Astrocyte of the hippocampus (primary cell): ENCODE measurements around the gene KRT1.

ENCODE experiments used
- DNase-seq: peaks from one replicate; pipeline ENCODE4 v3.0.0; 2011; ENCODE audit warnings: low read depth, low spot score

KRT1 gene

DNA sequence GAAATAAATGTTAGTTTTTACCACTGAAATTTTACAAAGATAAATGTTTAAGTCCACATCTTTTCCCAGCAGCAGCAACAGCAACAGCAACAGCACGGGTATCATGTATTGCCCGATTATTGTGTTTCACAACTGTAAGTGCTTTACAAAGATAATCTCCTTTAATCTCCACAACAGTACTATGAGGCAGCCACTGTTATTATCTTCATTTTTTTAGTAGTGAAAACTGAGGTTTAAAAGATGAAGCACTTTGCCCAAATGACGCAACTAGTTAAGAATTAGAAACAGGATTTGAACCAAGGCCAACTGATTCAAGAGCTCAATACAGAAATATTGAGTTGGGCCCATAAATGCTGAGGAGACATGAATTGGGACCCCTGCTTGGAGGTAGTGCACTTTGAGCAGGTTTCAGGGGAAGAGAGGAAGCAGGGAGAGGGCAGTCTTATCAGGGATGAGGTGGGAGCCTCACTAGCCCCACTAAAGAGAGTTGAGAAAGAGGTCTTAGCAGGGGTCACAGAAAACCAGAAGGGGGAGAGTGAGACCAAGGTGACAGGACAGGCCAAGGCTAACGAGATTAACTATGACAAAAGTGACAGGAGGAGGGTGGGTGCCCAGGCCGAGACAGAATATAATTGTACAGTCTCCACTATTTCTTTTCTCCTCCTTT lies 43.5 kb downstream of the KRT1 start:
- DNase-seq: no peak

DNA sequence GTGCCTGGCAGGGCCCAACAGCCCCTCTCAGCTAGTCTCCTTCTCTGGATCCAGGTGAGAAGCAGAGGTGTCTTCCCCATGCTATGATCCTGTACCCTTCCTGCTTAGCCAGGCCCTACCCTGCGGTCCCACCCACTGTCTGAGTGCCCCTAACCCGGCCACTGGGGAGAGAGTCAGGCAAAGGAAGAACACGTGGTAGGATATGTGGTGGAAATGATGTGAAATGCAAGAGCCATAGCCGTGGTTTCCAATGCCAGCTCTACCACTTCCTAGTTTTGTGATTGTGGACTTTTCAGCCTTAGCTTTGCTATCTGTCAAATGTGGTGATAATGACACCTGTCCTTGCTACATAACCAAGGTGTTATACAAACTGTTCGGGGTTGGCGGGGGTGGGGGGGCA lies 44.0 kb downstream of the KRT1 start:
- no peak for DNase-seq

DNA sequence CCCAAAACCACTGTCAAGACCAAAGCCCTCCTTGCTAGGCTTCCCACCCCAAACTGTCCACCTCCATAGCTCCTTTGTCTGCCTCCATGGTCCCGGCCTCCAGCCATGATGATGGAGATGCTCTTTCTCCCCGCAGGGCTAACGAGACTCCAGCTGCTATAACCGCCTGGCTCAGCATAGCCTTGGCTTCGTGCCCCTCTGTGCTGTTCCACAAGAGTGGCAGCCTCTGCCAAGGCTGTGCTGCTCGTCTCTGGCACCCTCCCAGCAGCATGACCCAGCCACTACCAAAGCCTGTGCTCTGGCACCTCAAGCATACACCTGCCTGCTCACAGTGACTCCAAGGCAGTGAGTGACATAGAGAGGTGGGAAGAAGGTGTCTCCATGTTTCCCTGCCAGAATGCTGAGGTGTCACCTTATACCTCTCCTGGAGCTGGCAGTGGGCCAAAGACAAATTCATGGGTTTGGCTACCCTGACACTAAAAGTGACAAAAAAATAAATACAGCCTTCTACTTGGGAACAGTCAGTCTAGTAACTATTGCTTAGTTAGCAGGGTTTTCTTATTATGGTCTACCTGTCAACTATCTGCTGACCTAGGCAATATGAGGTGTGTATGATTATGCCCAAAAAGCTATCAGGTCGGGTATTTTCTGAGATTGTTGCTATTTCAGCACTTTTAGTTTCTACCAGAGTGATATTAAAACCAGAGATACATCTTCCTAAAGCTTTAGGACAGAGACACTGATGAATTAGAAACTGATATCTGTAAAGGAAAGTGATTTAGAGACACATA lies 45.7 kb downstream of the KRT1 start:
- DNase-seq: no peak

DNA sequence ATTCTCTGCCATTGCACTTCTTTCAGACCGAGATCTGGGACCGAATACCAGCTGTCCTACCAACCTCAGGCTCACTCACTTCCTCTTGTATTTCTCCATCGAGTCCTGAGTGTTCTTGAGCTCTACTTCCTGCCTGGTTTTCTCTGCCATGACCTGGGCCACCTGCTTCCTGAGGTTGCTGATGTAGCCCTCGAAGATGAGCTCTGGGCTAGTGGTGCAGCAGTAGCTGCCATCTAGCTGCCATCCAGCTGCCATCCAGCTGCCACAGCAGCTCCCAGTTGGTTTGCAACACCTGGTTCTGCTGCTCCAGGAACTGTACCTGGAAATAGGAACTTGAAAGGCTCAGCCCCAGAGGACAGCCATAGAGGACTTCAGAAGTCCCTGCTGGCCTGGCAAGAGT lies 46.8 kb downstream of the KRT1 start:
- no peak for DNase-seq

DNA sequence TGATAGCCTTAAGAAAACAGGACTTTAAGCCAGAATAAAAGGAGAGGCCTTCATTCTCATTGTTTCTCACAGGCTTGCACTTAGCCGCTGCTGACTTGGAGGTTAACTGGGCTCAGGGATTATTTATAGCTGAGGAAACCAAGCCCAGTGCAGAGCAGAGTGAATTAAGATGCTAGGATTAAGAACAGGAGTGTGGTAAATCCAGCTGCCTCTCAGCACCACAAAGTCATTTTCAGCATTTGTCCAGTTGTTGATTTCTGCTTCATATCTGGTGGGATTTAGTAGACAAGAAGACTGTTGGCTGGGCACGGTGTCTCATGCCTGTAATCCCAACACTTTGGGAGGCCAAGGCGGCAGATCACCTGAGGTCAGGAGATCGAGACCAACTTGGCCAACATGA lies 47.6 kb downstream of the KRT1 start:
- no peak for DNase-seq

DNA sequence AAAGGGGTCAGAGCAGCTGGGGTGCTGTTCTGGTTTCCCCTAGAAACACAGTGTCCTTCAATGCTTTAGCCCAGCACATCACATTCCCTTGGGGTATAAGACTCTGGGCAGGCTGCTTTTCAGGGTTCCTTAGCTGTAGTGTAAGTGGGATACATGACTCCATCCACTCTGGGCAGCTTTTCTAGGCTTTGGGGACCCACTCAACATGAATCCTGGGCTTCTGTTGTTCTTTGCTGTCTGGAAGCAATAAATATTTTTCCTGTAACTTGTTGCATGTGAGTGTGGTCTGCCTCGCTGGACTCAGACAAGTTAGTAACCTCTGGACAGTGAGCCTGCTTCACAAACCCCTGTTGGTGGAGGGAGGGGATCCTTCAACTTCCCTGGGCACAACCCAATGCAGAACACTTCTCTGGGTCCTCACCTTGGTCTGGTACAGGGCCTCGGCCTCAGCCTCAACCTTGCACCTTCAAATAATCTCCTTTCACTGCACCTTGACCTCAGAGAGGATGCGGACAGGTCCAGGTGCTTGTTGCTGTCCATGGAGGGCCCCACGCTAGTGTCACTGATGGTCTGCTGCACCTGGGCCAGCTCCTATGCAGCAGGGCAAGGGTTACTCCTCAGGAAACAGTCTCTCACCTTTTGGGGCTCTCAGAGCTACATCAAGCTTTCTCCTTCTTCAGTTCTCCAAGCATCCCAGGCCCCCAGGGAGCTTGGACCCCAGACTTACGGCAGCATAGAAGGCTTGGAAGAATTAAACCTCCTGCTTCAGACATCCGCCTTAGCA lies 48.3 kb downstream of the KRT1 start:
- no peak for DNase-seq

DNA sequence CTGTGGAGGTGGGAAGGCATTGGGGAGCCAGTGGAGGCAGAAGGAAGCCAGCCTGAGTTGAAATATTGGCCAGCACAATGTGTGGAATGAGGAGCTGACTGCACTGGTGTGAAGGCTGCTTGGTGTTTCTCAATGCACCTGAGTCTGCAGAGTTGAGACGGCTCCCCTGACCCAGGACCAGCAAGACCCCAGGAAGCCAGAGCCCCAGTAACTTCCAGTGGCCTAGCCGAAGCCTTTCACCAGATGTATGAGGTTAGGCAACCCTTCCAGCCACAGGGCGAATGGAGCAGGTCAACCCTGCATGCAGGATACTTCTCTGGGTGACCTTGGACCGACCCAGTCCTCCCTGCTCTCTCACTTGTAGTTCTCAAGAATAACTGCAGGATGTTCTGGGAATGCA lies 48.9 kb downstream of the KRT1 start:
- DNase-seq: no peak

DNA sequence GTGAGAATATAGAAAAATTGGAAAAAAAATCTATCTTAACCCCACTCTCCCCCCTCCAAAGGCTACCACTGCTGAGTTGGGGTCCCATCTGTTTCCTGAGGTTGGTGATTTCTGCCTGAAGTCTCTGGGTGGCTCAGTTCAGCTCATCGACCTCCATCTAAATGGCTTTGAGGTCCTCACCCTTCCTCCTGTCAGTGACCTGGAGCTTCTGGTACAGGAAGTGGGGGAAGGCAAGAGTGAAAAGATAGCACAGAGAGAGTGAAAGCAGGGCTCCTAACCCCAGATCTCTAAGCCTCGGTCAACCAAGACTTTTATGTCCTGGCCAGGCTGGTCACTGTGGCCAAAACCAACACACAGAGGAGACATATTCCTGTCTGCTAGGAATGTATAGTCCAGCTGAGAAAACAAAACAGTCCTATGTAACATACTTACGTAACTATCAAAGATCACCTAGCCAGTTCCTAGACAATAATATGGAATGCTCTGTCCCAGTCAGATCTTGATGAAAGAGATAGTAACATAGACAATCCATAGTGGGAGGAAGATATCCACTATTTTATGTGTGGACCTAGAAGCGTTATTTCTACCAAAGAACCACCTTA lies 49.5 kb downstream of the KRT1 start:
- DNase-seq: no peak

DNA sequence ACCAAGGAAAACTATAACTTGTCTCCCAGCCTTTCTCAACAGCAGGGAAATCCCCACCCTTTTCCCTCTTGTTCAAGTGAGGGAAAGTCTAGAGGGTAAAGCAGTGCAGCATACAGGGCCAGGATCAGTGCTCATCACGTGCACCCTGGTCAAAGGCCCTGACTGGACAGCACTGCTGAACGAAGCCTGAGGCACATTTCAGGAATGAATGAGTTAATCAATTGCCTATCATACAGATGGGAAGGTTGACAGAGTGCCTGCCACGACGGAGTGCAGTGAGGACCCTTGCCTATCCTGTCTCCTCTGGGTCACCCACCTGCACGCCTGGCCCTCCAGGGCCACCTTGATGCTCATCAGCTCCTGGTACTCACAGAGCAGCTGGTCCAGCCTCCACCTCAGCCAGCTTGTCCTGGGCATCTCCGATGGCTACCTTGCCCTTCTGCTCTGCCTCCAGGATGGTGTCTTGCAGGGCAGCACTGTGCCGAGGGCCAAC lies 50.2 kb downstream of the KRT1 start:
- no peak for DNase-seq

DNA sequence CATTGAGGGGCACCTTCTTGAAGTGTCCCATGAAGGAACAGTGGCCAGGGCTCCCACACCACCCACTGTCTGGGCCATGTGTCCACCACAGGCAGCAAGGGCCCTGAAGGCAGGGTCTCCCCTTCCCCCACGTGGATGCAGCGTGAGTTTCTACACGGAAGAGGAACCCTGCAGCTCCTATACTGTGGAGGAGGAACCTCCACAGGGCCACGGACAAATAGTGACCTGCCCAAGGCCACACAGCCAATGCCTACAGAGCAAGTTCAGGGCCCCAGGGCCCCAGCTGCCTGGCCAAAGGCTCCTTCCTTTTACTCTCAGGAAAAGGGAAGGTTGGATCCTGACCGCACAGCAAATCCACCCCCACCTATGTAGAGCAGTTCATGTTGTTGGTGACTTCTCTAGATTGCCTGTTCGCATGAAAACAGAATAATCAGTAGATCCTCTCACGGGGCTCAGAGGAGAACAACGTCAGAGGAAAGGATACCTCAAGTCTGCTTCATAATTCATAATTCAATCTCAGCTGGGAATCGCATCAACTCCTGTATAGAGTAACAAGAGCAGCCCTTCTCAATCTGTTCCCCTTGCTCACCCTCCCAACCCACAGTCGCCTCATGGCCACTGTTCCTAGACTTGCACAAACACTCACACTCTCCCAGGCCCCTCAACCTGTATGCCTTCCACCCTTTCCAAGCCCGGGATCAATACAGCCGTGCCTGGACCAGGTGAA lies 50.8 kb downstream of the KRT1 start:
- DNase-seq: no peak

DNA sequence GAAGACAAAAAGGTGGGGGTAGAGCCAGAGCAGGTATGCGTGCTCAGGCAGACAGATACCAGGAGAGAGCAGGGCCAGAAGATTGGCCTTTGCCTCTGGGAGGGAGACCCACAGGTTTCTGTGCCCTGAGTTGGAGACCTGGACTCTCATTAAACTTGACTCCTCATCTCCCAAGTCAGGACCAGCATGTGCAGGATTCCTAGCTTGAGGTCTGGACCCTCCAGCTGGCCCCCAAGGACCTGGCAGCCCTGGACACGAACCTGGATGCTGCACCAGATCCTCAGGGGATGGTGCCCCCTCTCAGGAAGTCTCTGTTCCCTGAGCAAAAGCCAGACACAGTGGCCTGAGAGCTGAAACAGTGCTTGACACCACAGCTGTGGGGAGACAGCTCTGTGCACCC lies 51.4 kb downstream of the KRT1 start:
- no peak for DNase-seq

DNA sequence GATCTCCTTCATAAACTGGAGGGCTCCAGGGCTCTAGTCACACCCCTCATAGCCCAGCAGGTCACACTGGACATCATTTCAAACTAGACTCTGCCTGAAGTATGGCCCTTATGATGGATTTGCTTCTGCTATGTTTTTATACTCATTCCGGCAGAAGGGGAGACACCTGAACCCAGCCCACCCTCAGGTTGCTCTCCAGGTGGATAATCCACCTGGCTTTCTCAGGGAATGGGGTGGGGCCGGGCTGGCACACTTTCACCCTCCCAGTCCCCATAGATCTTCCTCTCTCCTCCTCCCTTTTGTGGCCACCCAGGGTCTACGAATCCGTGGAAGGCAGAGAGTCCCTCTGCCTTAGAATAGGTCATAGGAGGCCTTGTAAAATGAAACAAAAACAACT lies 52.1 kb downstream of the KRT1 start:
- no peak for DNase-seq

DNA sequence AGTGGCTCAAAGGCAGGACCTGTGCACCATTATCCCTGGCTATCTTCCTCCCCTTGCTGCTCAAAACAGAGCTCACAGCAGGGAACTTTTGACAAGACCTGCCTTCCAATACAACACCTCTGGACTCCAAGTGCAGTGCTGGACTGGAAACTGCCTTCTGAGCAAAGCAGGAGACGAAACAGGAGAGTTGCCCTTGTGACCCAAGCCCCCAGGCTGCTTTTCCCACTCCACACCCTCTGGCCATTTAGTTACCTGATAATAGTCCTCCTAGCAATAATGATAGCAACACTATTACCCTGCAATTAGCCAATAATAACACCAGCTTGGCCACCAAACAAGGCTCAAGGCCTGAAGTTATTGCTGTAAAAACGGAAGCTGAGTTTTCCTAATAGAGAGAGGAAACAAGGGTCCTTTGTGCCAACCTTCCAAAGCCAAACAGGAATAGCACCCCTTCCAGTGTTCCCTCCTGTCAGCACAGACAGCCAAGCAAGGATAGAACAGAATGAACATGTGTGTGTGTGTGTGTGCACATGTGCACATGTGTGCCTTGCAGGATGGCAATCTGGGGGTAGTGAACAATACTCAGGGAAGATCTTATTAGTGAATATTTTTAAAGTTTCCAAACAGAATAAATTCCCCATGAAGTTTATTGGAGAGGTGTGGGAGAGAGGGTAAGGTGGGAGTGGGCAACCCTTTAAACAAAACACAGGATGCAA lies 52.7 kb downstream of the KRT1 start:
- DNase-seq: no peak
